ENCODE data around the gene CCDC179.

The CCDC179 gene

GRCh38 chr11:22808571-22809197 is 51.6 kb downstream of the CCDC179 start:
- DNase-seq (ENCODE audit: low read depth) = no peak
- TF ChIP-seq, protein P1, sequence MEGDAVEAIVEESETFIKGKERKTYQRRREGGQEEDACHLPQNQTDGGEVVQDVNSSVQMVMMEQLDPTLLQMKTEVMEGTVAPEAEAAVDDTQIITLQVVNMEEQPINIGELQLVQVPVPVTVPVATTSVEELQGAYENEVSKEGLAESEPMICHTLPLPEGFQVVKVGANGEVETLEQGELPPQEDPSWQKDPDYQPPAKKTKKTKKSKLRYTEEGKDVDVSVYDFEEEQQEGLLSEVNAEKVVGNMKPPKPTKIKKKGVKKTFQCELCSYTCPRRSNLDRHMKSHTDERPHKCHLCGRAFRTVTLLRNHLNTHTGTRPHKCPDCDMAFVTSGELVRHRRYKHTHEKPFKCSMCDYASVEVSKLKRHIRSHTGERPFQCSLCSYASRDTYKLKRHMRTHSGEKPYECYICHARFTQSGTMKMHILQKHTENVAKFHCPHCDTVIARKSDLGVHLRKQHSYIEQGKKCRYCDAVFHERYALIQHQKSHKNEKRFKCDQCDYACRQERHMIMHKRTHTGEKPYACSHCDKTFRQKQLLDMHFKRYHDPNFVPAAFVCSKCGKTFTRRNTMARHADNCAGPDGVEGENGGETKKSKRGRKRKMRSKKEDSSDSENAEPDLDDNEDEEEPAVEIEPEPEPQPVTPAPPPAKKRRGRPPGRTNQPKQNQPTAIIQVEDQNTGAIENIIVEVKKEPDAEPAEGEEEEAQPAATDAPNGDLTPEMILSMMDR (conservative IDR thresholded peaks at IDR 0.05; ENCODE audit: low read length) = no peak
- no peak overlapping the region for H3K4me3 ChIP-seq (ENCODE audit: low read length)

- no peak for DNase-seq (ENCODE audit: low read depth)
- TF ChIP-seq, protein P1 (conservative IDR thresholded peaks at IDR 0.05; ENCODE audit: low read length) = no peak
- no peak overlapping the region for H3K4me3 ChIP-seq (ENCODE audit: low read length)
These were observed 52.3 kb downstream of the CCDC179 start for GRCh38 chr11:22807855-22808570.

- TF ChIP-seq, protein P1 (conservative IDR thresholded peaks at IDR 0.05; ENCODE audit: low read length) = no peak
- no peak overlapping the region for H3K4me3 ChIP-seq (ENCODE audit: low read length)
- DNase-seq (ENCODE audit: low read depth) = no peak
These were observed 52.9 kb downstream of the CCDC179 start for GRCh38 chr11:22807391-22807790.

DNA sequence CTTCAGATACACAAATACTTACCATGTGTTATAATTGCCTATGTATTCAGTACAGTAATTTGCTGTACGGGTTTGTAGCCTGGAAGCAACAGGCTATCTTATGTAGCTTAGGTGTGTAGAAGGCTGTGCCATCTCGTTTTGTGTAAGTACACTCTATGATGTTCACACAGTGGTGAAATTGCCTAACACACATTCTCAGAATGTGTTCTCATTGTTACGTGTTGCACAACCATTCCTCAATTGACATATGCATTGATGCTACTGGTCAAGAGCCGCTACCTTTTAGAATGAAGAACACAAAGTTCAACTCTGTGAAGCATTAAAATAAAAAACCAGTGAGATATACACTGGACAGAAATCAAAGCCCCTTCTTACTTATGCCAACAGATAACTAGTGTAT is 57.4 kb downstream of the CCDC179 start:
- no peak for DNase-seq (ENCODE audit: low read depth)
- TF ChIP-seq, protein P1 (conservative IDR thresholded peaks at IDR 0.05; ENCODE audit: low read length) = no peak
- no peak overlapping the region for H3K4me3 ChIP-seq (ENCODE audit: low read length)

- H3K4me3 ChIP-seq (ENCODE audit: low read length) = no peak overlapping the region
- TF ChIP-seq, protein P1 (conservative IDR thresholded peaks at IDR 0.05; ENCODE audit: low read length) = no peak
- no peak for DNase-seq (ENCODE audit: low read depth)
These were observed 59.8 kb downstream of the CCDC179 start for GRCh38 chr11:22800482-22800881.

DNA sequence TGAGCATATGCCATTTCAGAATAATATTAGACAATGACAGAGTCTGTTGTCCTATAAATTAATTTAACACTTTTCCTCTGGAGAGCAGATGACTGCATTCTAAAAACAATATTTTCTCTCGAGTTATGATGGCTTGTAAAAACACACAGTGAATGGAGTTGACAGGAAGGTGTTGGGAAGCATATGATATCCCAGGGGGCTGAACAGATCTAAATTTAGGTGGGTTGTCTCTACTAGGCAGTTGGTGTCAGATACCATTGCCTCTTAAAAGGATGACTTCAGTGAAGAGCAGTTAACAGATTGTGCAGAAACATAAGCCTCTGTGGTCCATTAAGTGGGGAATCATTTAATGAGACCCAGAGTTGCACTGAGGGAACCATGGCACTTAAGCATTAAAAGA is 61.4 kb downstream of the CCDC179 start:
- TF ChIP-seq, protein P1 (conservative IDR thresholded peaks at IDR 0.05; ENCODE audit: low read length) = no peak
- no peak overlapping the region for H3K4me3 ChIP-seq (ENCODE audit: low read length)
- no peak for DNase-seq (ENCODE audit: low read depth)

DNA sequence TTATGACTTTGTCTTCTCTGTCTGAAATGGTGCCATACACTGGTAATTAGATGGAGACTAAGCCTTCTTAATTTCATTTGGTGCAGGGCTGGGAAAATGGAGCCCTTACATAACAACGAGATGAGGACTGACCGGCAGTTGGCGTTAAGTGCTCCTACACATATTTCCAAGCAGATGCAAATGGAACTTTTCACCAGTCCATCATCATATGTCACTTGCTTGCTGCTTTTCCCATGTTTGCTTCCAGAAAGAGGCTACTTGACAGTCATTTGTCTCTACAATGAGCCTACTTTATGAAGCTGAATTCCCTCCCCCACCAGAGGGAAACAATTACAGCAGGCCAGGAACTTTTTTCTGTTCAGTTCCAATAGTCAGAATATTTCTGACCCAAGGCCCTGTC is 63.2 kb downstream of the CCDC179 start:
- TF ChIP-seq, protein P1 (conservative IDR thresholded peaks at IDR 0.05; ENCODE audit: low read length) = no peak
- DNase-seq (ENCODE audit: low read depth) = no peak
- no peak overlapping the region for H3K4me3 ChIP-seq (ENCODE audit: low read length)
